GM15510 (cell line): ENCODE data around the gene GAS6.

Experiments used
- POLR2A ChIP-seq: IDR thresholded peaks from 3 replicates; pipeline ENCODE4 v1.6.1; 2011; ENCODE audit warnings: borderline replicate concordance; ENCODE audit not compliant: insufficient read length; ENCODE audit errors: extremely low read depth

GAS6 gene

GRCh38 chr13:113793718-113794085 lies 70.2 kb downstream of the GAS6 start:
- no peak for TF ChIP-seq POLR2A

GRCh38 chr13:113792886-113793717 lies 70.8 kb downstream of the GAS6 start:
- TF ChIP-seq POLR2A, result no peak

GRCh38 chr13:113792236-113792770 lies 71.6 kb downstream of the GAS6 start:
- no peak for TF ChIP-seq POLR2A

- TF ChIP-seq POLR2A, result no peak
Measured at GRCh38 chr13:113791761-113792160, 72.1 kb downstream of the GAS6 start.

- TF ChIP-seq POLR2A, result no peak
Measured at GRCh38 chr13:113791226-113791625, 72.7 kb downstream of the GAS6 start.

- TF ChIP-seq POLR2A, result no peak
Measured at GRCh38 chr13:113789167-113789566, 74.7 kb downstream of the GAS6 start.

GRCh38 chr13:113788413-113789135 lies 75.3 kb downstream of the GAS6 start:
- TF ChIP-seq POLR2A, result no peak

- no peak for TF ChIP-seq POLR2A
Measured at GRCh38 chr13:113787694-113788093, 76.2 kb downstream of the GAS6 start.

GRCh38 chr13:113786262-113786841 lies 77.5 kb downstream of the GAS6 start:
- no peak for TF ChIP-seq POLR2A

- TF ChIP-seq POLR2A, result no peak
Measured at GRCh38 chr13:113785051-113786010, 78.5 kb downstream of the GAS6 start.

GRCh38 chr13:113784645-113785024 lies 79.2 kb downstream of the GAS6 start:
- no peak for TF ChIP-seq POLR2A

- TF ChIP-seq POLR2A, result no peak
Measured at GRCh38 chr13:113783966-113784644, 79.8 kb downstream of the GAS6 start.

- TF ChIP-seq POLR2A, result no peak
Measured at GRCh38 chr13:113783200-113783881, 80.5 kb downstream of the GAS6 start.
